GM19023 (cell line): ENCODE data around the gene CRNKL1.
"Not testable (repeated sequence)": the region's sequence is repeated elsewhere in the genome, so short reads cannot be mapped to it uniquely, and the experiment has no call there.

Source experiments
- ATAC-seq: cut with Tn5 transposase; IDR thresholded peaks from one replicate; pipeline ENCODE4 v1.9.1; 2021; ENCODE audit warnings: mild to moderate bottlenecking, moderate library complexity; ENCODE audit not compliant: unreplicated experiment

The CRNKL1 gene

DNA sequence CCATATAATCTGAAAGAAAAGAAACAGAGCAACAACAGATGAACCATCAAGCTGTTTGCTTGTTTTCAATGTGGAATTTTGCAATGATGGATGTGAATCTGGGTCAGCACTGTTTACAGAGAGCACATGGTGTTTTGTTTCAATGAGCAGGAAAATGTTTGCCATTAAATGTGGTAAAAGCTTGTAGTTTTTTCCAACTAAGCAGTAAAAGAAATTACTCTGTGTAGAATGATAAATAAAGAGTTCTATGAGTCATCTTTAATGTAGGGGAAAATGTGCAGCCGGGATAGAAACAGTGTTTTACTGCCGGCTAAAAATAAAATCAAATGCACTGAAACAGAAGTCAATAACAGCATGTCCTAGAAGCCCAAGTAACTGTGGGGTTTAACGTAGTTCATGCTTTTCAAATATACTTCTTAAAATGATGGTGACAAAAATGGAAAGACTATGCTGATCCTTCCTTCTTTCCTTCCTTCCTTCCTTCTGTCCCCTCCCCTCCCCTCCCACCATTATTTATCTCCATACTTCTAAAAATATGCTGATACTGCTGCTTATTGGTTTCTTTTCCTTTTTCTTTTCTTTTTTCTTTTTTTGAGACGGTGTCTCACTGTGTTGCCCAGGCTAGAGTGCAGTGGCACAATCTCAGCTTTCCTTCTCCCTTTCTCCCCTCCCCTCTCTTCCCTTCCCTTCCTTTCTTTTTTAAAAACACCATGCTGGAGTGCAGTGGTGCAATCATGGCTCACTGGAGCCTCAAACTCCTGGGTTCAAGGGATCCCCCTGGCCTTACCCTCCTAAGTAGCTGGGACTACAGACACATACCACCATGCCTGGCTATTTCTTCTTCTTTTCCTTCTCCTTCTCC, 41.4 kb downstream of the CRNKL1 start:
- no peak for ATAC-seq

DNA sequence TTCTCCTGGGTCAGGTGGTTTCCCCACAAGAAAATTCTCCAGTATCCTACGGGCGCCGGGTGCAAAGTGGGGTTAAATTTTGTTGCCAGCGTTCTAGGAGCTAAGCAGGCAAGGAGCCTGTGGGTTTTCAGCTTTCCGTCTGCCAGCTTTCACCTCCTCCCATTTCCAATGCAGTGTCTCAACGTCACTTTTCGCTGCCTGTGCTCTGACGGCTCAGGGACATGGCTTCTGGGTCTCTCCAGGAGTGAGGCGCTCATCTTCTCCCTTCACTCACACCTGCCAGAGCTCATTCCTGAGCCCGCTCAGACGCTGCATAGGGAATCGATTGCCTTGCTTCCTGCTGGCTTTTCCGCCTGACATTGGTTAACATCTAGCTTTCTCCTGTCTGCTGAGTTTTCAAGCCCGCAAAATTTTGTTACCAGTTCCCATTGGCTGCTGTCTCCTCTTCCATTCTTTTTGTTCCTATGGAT, 42.4 kb downstream of the CRNKL1 start:
- ATAC-seq = no peak

DNA sequence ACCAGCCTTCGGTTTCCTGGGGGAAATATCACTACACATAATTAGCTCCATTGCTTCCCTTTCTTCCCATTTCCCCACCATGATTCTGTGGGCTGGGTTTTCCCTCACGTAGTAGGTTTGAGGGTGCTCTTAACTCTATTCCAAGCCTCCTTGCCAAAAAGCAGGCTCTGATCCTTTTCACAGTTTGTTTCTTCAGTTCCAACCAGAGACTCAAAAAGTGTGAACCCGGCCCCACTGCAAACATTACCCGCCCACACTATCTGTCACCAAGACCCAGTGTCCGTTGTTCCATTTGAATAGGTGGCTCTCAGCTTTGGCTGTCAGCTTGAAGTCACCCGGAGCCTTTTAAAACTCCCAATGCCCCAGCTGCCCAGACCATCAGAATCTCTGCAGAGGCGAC, 46.9 kb downstream of the CRNKL1 start:
- ATAC-seq = no peak

DNA sequence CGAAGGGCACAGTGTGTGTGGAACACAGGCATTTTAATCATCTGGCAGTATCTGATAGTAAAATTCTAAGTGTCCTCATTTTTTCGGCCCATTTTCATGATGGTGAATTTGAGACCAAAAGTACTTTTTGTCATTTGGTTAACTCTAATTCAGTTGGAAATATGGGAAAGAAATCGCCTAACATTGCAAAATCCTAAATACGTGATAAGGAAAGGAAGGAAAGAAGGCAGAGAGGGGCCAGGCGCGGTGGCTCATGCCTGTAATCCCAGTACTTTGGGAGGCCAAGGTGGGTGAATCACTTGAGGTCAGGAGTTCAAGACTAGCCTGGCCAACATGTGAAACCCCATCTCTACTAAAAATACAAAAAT, 48.3 kb downstream of the CRNKL1 start:
- not testable (repeated sequence) for ATAC-seq

DNA sequence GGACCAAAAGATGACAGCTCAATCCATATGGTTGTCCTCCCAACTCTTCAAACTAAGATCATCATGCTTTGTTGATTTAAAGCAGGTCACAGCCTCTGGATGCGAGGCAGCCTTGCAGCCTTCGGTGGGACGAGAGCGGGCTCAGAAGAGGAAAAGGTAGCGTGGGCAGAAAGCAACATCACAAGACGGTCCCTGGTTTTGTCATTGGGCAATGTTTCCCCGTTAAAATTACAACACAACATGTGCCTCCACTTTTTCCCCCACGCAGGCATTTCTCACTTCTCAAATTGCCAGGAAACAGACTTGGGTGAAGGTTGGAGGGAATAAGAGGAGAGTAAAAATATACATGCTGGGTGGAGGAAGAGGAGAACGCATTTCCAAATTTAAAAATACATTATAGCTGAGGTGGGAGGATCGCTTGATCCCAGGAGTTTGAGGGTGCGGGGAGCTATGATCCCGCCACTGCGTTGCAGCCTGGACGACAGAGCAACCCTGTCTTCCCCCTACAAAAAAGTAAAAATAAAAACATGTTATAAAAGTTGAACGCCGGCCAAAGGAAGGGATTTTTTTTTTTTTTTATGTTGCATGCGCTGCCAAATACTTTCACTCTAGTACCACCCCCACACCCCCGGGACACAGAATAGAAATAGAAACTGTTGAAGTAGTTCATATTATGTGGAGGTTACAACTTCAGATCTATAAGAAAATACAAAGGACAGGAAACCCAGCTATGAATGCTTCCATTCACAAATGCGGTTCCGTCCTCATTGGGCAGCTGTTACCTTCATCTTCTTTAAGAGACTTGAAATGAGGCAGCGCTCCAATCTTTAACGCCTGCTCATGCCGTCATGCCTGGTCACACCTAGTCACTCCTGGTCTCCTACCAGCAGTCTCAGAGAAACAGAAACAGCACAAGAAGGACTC, 49.0 kb downstream of the CRNKL1 start:
- ATAC-seq = no peak

DNA sequence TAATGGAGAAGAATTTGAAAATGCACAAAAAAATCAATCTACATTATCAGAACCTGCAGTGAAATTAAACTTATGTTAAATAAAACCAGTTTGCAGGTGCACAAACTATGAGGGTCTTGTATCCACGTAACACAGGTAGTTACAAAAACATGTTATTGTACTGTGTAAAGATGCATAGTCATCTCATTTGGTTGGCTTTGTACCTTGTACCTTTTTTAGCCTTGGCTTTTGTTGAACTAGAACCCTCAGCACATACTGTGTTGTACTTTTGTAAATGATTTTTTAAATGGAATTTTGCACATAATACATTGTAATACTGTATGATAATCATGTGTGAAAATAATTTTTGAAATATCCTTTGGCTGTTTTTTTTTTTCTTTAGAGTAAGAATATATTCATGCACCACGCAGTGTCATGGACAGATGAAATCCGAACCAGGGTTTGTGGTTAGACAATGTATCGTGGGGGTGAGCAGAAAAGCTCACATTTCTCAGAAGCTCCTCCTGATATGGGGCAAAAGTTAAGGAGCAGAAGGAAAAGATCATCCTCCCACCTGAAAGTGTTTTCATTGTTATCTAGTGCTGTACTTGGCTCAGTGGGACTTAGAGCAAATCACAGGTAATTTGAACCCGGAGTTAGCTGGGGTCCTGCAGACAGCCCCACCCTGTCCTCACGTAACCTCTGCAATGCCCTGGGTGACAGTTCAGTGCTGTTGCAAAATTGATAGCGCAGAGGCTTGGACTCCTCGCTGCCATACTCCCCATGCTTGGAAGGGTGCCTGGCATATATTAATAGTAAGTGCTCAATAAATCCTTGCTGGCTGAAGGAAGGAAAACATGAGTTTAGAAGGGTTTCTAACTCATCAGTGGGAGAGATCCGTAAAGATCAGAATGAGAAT, 49.9 kb downstream of the CRNKL1 start:
- no peak for ATAC-seq

DNA sequence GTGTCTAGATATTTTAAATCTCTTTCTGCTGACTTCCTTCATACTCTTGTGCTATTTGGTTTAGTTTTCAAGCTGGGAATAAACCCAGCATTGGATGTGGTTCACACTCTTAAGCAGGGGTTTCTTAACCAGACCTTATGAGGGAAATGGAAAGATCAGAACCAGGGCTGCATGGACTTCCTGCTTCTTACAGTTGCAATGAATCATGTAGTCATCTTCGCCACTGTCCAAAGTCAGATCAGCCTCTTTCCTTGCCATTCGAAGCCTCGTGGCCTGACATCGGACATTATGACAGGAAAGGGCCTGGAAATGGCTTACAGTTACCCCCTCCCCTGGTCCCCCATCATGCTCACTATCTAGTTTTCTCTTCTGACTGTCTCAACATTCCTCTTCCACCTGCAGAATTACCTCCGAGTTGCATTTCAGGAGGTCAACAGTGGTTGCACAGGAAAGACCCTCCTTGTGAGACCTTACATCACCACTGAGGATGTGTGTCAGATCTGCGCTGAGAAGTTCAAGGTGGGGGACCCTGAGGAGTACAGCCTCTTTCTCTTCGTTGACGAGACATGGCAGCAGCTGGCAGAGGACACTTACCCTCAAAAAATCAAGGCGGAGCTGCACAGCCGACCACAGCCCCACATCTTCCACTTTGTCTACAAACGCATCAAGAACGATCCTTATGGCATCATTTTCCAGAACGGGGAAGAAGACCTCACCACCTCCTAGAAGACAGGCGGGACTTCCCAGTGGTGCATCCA, 51.9 kb downstream of the CRNKL1 start:
- no peak for ATAC-seq

DNA sequence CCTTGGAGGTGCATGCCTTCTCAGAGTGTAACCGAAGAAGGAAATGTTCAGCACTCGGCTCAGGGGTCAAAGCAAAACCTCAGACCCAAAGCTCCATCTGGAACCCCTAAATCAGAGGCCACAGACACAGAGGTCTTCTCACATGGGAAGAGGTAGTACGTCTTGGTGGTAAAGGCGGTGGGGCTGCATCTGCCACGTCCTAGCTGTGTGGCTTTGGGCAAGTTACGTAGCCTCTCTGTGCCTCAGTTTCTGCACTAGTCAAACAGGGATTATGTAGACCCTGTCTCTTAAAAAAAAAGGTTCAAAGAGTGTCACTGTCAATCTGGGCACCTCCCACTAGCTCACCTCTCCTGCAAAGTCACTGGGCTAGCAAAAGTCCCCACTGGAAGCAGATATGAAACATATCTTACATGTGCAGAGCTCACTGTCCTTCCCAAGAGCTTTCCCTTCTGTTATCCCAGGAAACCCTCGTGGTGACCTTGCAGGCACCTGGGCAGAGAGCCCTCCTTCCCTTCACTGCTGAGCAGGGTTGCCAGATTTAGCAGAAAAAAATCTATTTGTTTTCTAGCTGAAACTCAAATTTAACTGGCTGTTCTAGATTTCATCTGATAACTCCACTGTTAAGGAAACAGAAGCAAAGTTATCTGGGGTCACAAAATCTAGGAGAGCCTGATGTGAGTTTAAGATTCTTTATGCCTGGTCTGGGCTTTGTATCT, 53.1 kb downstream of the CRNKL1 start:
- no peak for ATAC-seq

DNA sequence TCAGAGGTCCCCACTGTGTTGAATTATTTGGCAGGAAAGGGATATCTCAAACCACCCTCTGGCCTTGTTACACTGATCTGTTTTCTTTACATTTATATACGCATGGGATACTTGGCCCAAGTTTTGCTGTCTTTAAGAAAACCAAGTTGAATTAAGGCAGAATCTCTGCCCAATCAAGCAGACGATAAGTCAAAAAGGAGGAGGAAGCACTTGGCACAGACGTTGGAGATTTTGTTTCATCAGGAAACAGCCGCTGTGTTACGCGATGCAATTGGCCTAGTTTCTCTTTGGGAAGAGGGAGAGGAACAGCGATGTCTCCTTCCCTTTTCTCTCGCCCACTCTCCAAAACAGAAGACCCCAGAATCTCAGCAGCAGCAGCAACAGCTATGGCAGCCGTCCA, 55.3 kb downstream of the CRNKL1 start:
- no peak for ATAC-seq

DNA sequence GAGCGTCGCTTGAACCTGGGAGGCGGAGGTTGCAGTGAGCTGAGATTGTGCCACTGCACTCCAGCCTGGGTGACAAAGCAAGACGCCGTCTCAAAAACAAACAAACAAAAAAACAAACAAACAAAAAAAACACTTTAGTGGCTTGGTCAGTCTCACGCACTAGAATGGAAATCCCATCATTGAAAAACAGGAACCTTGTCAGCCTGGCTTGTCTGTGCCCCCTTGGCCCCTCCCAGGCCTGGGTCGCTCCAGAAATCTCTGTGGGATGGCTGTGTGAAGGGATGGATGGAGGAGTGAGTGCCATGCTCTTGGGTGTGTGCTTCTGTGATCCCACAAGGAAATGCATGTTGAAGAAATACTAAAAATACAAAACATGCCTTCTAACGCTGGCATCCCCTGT, 56.0 kb downstream of the CRNKL1 start:
- no peak for ATAC-seq

DNA sequence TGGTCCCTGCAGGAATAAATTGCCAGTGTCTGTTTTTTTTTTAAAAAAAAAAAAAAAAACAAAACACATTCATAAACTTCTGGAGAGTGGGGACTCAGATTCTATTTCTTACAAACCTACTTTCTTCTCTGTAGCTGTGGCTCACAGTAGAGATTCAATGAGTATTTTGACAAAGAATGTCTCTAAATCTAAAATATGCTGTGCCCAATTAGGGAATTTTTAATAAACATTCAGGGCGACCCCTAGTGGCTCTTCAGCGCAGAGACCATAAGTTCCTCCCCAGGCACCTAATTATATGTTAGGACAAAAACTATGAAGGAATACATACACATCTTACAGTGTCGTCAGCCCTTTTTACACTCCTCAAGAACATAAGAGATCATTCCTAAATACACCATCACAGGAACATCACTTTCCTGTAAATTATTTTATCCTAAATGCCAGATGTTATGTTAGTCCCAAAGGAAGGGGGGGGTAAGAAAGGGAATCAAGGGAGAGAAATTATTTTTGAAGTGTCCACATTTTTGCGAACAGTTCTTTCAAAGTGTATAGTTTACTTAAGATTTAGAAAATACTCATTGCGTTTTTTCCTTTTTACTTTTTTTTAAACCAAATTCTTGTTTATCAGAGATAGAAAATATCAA, 56.9 kb downstream of the CRNKL1 start:
- ATAC-seq = no peak

DNA sequence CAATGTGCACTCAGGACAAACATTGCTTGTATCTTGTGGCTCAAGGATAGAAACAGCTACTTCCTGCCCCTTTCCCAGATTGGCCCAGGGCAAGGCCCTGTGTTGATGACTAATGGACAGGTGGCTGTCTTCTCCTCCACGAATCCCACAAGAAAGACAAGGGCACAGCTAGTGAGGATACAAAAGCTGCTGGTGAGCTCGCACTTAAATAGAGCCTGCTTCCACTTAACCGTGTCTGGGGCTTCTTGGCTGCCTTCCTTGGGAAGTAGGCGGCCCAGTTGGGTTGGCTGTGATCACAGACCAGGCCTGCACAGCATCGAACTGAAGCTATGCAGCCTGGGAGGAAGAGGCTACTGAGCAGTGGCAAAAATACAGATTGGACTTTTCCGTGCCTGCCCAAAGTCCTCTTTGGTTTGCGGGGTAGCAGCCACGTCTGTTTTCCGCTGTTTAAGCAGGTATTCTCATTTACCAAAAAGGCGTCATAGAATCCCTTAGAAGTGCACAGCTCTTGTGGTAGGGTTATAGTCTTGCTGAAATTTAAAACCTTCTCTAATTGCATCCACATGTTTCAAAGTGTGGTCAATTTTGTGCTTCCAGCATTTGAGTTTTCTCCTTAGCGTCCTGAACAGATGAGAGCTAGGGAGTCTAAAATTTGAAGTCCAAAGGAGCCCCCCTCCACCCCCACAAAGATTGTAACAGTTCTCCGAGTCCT, 58.2 kb downstream of the CRNKL1 start:
- ATAC-seq = no peak

DNA sequence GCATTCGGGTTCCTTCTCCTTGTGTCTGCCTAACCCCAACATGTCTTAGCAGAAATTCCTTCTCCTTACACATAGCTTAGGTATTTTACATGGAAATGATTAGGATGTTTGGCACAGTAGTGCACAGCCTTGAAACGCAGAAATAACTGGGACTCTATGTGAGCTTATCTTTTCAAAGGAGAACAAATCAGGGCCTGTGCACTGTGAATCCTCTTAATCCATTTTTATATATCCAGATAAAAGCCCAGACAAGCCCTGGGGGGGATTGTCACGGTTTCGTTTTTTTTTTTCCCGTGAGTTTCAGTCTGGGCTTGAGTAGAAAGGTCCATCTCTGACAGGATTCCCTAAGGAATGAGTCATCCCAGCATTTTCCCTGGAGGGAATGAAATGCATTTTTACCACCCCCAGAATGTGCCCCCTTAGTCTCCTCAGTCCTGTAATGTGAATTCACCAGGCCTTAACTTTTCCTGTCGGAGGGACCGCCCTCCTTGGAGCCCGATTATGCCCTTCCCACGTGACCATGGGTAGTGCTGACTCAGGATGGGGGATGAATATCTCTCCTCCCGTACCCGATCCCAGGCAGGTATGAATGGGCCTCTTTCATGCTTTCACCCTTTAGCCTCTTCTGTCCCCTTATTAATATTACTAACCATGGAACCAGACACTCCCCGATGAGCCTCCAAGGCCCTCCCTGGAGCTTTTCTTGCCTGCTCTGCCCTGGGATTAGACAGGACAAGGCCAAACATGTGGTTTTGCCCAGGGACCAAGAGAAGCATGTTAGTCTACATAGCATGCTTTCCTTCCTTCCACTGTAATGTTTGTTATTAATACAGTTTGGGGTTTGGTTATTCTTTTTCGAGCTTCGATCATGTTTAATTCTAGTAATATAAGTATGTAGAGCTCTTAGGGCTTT, 59.0 kb downstream of the CRNKL1 start:
- no peak for ATAC-seq

DNA sequence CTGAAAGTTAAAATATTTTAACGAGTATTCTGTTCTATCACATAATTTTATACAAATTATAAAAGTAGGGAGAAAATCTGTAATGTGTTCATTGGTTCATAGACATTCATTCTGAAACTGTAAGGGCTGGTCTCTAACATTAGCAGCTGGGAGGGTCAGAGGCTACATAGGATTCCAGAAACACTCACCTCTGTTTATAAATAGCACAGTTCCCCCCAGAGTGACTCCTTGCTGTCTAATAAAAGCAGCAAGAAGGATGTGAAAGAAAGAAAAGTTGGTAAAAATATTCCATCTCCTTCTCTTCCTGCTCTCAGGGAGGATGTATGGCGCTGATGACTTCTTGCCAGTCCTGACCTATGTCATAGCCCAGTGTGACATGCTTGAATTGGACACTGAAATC, 60.4 kb downstream of the CRNKL1 start:
- ATAC-seq = no peak

DNA sequence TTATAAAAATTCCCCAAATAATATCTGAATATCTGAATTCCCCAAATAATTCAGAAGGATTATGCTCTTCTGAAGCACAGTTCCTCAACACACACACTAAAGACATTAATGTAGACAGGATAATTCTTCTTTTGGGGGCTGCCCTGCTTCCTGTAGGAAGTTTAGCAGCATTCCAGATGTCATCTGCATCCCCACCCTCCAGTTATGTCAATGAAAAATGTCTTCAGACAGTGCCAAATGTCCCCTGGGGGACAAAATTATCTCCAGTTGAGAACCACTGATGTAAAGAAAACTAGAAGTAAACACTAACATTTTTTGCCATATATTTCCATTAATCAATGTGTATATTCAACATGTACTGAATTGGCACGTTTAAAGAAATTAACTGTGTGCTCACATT, 61.0 kb downstream of the CRNKL1 start:
- no peak for ATAC-seq

DNA sequence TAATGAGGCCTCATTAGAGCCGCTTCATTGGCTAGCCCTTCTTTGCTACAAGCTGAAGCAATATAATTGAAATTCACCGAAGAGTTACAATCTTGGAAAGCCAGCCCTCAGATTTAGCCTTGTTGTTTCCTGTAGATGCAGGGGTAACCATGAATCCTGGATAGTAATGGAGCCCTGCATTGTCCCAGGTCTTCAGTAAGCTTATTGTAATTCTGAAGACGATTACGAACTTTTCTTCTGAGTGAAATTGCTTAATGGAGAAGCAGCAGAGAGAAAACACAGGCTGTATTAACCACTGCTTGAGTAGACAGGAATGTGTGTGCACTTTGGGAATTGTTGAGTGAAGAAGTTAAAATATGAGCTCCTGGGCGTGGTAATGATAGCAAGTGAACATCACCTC, 61.4 kb downstream of the CRNKL1 start:
- ATAC-seq = no peak

DNA sequence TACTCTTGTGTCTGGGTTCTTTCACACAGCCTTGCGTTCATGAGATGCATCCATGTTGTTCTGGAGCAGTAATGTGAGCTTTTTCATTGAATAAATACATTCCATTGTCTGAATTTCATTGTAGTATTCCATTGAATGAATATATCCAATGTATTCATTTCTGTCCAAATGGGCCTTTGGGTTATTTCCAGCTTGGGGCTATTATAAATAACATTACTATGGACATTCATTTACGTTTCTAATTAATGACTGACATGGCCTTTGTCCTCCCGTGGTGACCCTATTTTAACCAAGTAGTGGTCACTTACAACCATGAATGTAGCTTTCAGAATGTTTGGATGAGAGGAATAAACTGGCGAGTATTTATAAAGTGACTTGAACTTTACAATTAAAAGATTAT, 65.2 kb downstream of the CRNKL1 start:
- ATAC-seq = no peak
